Uterine smooth muscle cell (primary cell): ENCODE measurements around the gene EIF3D. TPM values are rescaled to one million over a fixed set of nuclear protein-coding genes. Genes with fewer than 3 reads are reported as not detected.

ENCODE experiments used
- total RNA-seq: library from RNA; depleted of rRNA; stranded (reverse); fragments of >200 nt; gene quantifications from 2 replicates; pipeline ENCODE4 v1.2.3, GENCODE V29; 2014

EIF3D gene, protein sequence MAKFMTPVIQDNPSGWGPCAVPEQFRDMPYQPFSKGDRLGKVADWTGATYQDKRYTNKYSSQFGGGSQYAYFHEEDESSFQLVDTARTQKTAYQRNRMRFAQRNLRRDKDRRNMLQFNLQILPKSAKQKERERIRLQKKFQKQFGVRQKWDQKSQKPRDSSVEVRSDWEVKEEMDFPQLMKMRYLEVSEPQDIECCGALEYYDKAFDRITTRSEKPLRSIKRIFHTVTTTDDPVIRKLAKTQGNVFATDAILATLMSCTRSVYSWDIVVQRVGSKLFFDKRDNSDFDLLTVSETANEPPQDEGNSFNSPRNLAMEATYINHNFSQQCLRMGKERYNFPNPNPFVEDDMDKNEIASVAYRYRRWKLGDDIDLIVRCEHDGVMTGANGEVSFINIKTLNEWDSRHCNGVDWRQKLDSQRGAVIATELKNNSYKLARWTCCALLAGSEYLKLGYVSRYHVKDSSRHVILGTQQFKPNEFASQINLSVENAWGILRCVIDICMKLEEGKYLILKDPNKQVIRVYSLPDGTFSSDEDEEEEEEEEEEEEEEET
- 563 and 631 TPM in 2 replicates for total RNA-seq

DNA sequence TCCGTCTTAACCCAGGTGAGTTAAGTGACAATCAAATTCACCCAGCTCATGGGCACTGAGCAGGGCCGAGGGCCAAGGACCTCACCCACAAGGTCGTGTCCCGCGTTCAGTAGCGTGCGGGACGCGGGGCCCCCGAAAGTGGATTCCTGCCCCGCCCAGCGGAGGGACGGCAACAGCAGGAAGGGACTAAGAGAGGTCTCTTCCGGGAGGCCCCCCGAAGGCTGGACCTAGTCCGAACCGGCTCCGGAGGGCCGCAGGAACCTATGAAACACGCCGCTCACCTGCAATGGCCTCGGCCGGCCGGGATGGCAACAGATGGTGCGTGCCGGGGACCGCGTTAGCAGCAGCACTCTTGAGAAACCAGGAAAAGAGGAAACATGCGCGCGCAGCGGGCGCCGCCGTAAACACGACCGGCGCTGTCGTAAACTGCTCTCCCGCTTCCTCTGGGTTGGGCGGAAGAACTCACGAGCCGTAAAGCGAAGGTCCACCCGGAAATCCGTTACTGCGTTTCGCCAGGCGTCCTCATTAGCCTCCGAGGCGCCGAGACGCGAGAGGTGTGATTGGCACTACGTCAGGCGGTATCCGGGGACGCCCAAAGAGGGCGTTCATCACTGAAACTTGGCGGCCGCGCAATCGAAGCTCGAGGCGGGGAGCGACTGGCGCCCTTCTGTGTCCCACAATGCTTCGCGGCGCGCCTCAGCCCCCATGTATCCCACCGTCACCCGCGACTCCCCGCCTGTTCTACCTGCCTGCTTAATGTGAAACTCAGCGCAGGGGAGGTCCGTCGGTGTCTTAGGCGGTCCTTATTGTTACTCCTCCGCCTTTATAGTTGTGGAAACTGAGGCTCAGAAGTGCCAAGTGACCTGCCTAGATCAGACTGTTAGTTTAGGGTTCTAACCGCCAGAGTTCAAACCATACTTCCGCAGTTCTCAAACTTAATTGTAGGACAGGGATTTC is at the start of gene EIF3D:
Gene EIF3D, minus strand, starts transcription at position 372 of the 957 bp plus-strand sequence. CDS start 3,045 bp downstream, outside the sequence.

DNA sequence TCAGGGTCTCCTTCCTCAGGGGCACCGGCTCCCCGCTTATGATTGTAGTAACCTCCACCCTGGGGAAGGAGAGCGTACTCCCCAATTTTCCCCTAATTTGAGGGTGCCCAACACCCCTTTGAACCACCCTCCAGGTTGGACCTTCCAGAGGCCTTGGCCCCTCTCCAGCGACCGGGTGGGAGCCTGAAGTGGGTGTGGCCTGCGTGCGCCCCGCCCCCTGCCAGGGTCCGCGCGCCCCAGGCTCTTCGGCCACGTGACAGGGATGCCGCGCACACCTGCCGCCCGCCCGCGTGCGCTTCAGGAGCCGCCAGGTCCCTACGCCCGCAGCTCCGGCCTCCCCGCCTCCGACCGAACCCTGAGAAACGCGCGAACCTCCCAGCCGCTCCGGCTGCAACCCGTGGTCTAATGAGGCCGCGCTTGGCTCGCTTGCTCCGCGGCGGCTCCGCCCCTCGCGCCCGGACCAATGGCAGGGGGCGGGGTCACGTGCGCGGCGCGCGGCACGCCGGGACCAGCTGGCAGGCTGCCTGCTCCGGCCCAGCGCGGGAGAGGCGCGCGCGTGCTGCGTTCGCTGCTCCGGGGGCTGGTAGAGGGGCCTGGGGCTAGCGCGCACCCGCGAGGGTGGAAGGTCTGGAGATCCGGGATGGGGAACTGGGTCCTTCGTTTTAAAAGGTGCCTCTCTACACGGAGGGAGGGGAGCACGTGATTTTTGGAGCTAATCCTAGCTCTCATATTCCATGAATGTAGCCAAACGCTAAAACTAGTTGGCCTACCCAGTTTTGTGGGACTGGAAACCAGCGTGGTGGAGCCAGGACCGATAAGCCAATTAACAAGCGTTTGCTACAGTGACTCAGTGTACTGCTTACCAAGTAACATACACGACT is 22.1 kb downstream of the EIF3D start, which contains the start of gene FOXRED2:
Gene FOXRED2, minus strand, starts transcription at position 404 of the 881 bp plus-strand sequence. CDS start 618 bp downstream, outside the sequence.

DNA sequence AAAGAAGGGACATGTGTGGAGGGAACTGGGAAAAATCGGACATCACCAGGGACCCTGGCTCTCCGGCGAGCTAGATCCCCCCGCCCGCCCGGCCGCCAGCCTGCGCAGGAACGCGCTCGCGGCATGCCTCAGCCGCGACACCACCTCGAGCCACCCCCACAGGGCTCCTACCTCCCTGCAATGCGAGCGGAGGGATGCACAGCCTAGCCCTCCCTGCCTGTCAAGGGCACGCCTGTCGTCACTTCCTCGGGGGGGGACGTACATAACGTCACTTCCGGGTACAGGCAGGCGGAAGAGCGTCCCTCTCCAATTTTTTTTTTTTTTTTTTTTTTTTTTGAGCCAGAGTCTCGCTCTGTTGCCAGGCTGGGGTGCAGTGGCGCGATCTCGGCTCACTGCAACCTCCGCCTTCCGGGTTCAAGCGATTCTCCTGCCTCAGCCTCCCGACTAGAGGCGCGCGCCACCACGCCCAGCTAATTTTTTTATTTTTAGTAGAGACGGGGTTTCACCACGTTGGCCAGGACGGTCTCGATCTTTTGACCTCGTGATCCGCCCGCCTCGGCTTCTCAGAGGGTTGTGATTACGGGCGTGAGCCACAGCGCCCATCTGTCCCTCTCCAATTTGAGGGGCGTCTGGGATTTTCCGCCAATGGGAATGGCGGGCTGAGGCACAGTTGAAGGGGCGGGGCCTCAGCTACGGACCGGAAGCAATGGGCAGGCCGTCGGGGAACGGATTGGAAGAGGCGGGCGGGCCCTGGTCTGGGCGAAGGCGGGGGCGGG is 47.4 kb downstream of the EIF3D start, which contains the start of gene TXN2:
Gene TXN2, minus strand, starts transcription at position 248 of the 776 bp plus-strand sequence. CDS start 803 bp downstream, outside the sequence.

Other genes with a start within 250 kb of the EIF3D start
- gene MYH9, start 141.2 kb downstream of the EIF3D start, total RNA-seq, result 797 and 1,114 TPM in 2 replicates
- gene TXN2, start 47.5 kb downstream of the EIF3D start, total RNA-seq, result 24.6 and 27.9 TPM in 2 replicates
- 8.5 and 10.2 TPM in 2 replicates for gene FOXRED2, start 22.1 kb downstream of the EIF3D start, total RNA-seq
- gene CACNG2, start 174.6 kb upstream of the EIF3D start, total RNA-seq, result not detected in 2 replicates
- 18.4 and 30.5 TPM in 2 replicates for gene IFT27, start 247.0 kb upstream of the EIF3D start, total RNA-seq